ENCODE measurements around the gene MARCHF10.

MARCHF10 gene

GRCh38 chr17:62749926-62750325 lies 58.2 kb downstream of the MARCHF10 start:
- DNase-seq: no peak

- no peak for DNase-seq
Measured at GRCh38 chr17:62746941-62747340, 61.2 kb downstream of the MARCHF10 start.

GRCh38 chr17:62745806-62746205 lies 62.3 kb downstream of the MARCHF10 start:
- DNase-seq: no peak

- DNase-seq: no peak
Measured at GRCh38 chr17:62744259-62744658, 63.9 kb downstream of the MARCHF10 start.

GRCh38 chr17:62741290-62741689 lies 66.8 kb downstream of the MARCHF10 start:
- no peak for DNase-seq

- DNase-seq: no peak
Measured at GRCh38 chr17:62739645-62740388, 68.3 kb downstream of the MARCHF10 start.

GRCh38 chr17:62738281-62738680 lies 69.8 kb downstream of the MARCHF10 start:
- no peak for DNase-seq

- DNase-seq: no peak
Measured at GRCh38 chr17:62737513-62737912, 70.6 kb downstream of the MARCHF10 start.

- DNase-seq: no peak
Measured at GRCh38 chr17:62735044-62735651, 73.0 kb downstream of the MARCHF10 start.

GRCh38 chr17:62732125-62732524 lies 76.0 kb downstream of the MARCHF10 start:
- no peak for DNase-seq

GRCh38 chr17:62727916-62728672 lies 80.0 kb downstream of the MARCHF10 start:
- DNase-seq: no peak

GRCh38 chr17:62725791-62726249 lies 82.3 kb downstream of the MARCHF10 start:
- DNase-seq: no peak

- DNase-seq: no peak
Measured at GRCh38 chr17:62724398-62725146, 83.5 kb downstream of the MARCHF10 start.

- DNase-seq: no peak
Measured at GRCh38 chr17:62723842-62724241, 84.3 kb downstream of the MARCHF10 start.

- no peak for DNase-seq
Measured at GRCh38 chr17:62722625-62723024, 85.5 kb downstream of the MARCHF10 start.

- DNase-seq: no peak
Measured at GRCh38 chr17:62720126-62720850, 87.8 kb downstream of the MARCHF10 start.

- no peak for DNase-seq
Measured at GRCh38 chr17:62719586-62719985, 88.5 kb downstream of the MARCHF10 start.

GRCh38 chr17:62718429-62718828 lies 89.7 kb downstream of the MARCHF10 start:
- no peak for DNase-seq

- DNase-seq: no peak
Measured at GRCh38 chr17:62717889-62718288, 90.2 kb downstream of the MARCHF10 start.

- no peak for DNase-seq
Measured at GRCh38 chr17:62717589-62717855, 90.6 kb downstream of the MARCHF10 start.

GRCh38 chr17:62716834-62717588 lies 91.1 kb downstream of the MARCHF10 start:
- no peak for DNase-seq

GRCh38 chr17:62715882-62716390 lies 92.2 kb downstream of the MARCHF10 start:
- DNase-seq: no peak

All from T1000 (cell line).